Activated CD4-positive, alpha-beta T cell treated with anti-CD3 and anti-CD28 coated beads, Interleukin-2, amount 10 ng/mL, durations not matched to agents 24 days and 14 days (primary cell): ENCODE measurements around the gene MYL6. TPM values are rescaled to one million over a fixed set of nuclear protein-coding genes. Genes with fewer than 3 reads are reported as not detected.
"Not testable (repeated sequence)": the region's sequence is repeated elsewhere in the genome, so short reads cannot be mapped to it uniquely, and the experiment has no call there.

Experiments used
- DNase-seq: peaks from one replicate; pipeline ENCODE4 v3.0.0; 2022
- H3K27ac Mint-ChIP-seq: one replicate; pipeline ENCODE4 v1.8.0; 2022; ENCODE audit warnings: mild to moderate bottlenecking, mixed read lengths
- H3K27me3 Mint-ChIP-seq: one replicate; pipeline ENCODE4 v1.8.0; 2022; ENCODE audit warnings: mixed read lengths
- H3K36me3 Mint-ChIP-seq: one replicate; pipeline ENCODE4 v1.8.0; 2022; ENCODE audit warnings: low read depth, mild to moderate bottlenecking, mixed read lengths
- H3K4me1 Mint-ChIP-seq: one replicate; pipeline ENCODE4 v1.8.0; 2021; ENCODE audit warnings: mixed read lengths
- H3K4me3 Mint-ChIP-seq: one replicate; pipeline ENCODE4 v1.8.0; 2022; ENCODE audit warnings: mild to moderate bottlenecking, moderate library complexity, mixed read lengths
- H3K9me3 Mint-ChIP-seq: one replicate; pipeline ENCODE4 v1.8.0; 2021; ENCODE audit warnings: mixed read lengths
- intact Hi-C: fragments of 100-400 bp; cut with micrococcal nuclease; formaldehyde crosslinking; loops from one replicate; pipeline ENCODE4 v1.15.1; 2023
- total RNA-seq: library from RNA; stranded (reverse); gene quantifications from 2 replicates; pipeline ENCODE4 v1.2.3, GENCODE V29; 2022

The MYL6 gene
- total RNA-seq, 1 donor from 2014 or later: 717 TPM

GRCh38 chr12:56169229-56169759 is 11.1 kb downstream of the MYL6 start:
- Mint-ChIP-seq H3K4me1 (peaks cover 5% of the 10 kb centered on the region), H3K36me3 (peaks cover 77% of the 10 kb centered on the region), H3K4me3 (no peak overlapping the region), H3K27me3 (no peaks in the 10 kb centered on the region), H3K27ac (no peak overlapping the region), H3K9me3 (no peaks in the 10 kb centered on the region)
- intact Hi-C loops: no loop called here
- DNase-seq: no peak

DNA sequence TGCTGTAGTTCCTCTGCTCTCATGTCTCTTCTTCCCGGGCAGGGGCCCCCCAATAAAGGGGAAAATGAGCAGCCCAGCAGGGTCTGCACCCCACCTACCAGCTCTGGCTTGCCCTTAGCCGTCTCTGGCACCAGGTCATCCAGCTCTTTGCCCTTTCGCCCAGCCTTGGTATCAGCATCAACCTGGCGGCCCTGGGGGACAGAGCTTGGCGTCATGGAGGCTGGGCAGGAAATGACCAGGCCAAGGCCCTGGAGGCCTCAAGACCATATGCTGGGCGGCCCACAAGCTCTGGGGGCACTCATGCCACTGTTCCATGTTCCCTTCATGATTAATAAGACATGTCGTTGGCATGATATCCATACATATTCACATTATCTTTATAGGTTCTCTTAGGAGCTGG is 14.7 kb downstream of the MYL6 start:
- no peak overlapping the region for H3K27ac Mint-ChIP-seq

DNA sequence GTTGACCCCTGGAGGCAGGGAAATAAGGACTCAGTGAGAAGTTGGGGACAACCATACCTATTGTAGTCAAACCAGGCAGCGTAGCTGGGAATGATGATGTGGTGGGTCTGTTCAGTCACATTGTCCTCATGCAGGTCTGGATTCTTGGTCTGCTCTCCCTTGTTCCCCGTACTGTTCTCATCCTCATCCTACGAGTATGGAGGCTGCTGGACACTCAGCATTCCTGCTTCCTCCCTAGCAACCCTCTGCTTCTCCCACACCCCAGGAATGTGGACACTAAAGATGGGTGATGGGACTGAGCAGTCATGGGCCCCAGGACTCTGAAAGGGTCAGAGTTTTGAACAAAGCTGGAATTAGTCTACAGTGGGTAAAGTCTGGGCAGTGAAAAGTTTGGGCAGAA is 20.2 kb downstream of the MYL6 start:
- intact Hi-C loops: no loop called here
- peaks cover 3% of the 10 kb centered on the region for H3K4me1 Mint-ChIP-seq
- H3K4me3 Mint-ChIP-seq: no peak overlapping the region
- no peak overlapping the region for H3K27ac Mint-ChIP-seq
- no peak for DNase-seq
- H3K9me3 Mint-ChIP-seq: no peaks in the 10 kb centered on the region
- H3K36me3 Mint-ChIP-seq: peaks cover 65% of the 10 kb centered on the region
- no peaks in the 10 kb centered on the region for H3K27me3 Mint-ChIP-seq

More for the DNA sequence above, 14.7 kb downstream of the MYL6 start:
- H3K9me3 Mint-ChIP-seq: no peaks in the 10 kb centered on the region
- peaks cover 77% of the 10 kb centered on the region for H3K36me3 Mint-ChIP-seq
- DNase-seq: no peak
- H3K4me1 Mint-ChIP-seq: peaks cover 5% of the 10 kb centered on the region
- intact Hi-C loops: no loop called here
- H3K4me3 Mint-ChIP-seq: no peak overlapping the region
- H3K27me3 Mint-ChIP-seq: no peaks in the 10 kb centered on the region

DNA sequence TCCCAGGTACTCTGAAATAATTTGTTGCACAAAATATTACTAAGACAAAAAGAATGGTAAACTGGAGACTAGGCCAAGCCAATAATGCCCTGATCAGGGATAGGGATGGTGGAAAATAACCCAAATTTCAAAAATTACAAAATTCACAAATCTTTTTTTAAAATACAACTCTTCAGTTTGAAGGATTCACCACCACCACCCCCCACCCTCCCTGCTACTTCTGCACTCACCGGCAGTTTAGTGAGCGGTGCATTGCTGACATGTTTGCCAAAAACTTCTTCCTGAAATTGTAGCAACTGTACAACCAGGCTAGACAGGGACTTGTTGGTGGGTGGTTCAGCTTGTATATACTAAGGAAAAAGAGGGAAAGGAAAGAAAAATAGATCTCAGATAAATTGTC is 28.8 kb downstream of the MYL6 start:
- Mint-ChIP-seq H3K27ac (peak overlapping the region; percentile 67), H3K27me3 (no peaks in the 10 kb centered on the region), H3K4me3 (peak overlapping the region; percentile 97), H3K4me1 (peaks cover 32% of the 10 kb centered on the region), H3K36me3 (peaks cover 36% of the 10 kb centered on the region), H3K9me3 (no peaks in the 10 kb centered on the region)
- DNase-seq: no peak
- intact Hi-C loops: no loop called here

DNA sequence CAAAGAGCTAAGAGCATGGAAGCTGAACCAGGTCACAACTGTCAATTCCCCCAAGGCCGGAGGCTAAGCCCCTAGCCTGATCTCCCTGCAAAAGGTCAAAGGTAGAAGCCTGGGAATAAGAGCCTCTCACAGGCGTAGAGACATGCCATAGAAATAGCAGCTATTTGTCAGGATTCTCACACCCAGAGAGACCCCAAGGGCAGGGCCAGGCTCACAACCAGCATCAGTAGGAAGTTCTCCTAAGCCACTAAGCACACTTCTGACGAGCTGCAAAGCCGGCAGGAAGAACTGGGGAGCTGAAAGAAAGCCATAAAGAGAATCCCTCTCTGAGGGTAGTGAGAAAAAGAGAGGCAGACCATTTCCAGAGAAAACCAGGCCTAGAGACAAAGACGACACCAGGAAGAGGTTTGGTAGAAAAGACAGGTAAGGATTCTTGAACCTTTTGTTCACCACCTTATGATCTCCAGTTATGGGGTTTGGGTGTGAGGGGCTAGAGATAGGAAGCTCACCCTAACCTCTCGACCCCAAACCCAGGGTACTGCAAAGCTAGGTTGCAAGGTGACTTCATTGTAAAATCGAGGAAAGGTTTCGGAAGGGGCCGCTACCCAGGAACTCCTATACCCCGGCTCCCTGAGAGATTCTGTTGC is 30.1 kb downstream of the MYL6 start:
- Mint-ChIP-seq H3K4me3 (peak overlapping the region; percentile 97), H3K9me3 (no peaks in the 10 kb centered on the region), H3K27ac (peak overlapping the region; percentile 86), H3K36me3 (peaks cover 37% of the 10 kb centered on the region), H3K4me1 (peaks cover 39% of the 10 kb centered on the region), H3K27me3 (no peaks in the 10 kb centered on the region)
- DNase-seq: peak; percentile 70
- intact Hi-C loops: loop anchor here (2.0 kb wide), 2 partner anchors 27 to 35 kb away; partner anchors contain the start of gene MYL6B

- Mint-ChIP-seq H3K36me3 (peaks cover 35% of the 10 kb centered on the region), H3K27ac (peak overlapping the region; percentile 86), H3K4me1 (peaks cover 42% of the 10 kb centered on the region), H3K27me3 (no peaks in the 10 kb centered on the region), H3K4me3 (peak overlapping the region; percentile 97), H3K9me3 (no peaks in the 10 kb centered on the region)
- intact Hi-C loops: loop anchor here (1.0 to 2.0 kb wide), 5 partner anchors 28 to 280 kb away; partner anchors contain the start of genes CS, MYL6B and SPRYD4
- DNase-seq: peak; percentile 75
These were observed 30.6 kb downstream of the MYL6 start for GRCh38 chr12:56188778-56189098.

GRCh38 chr12:56189099-56189917 is 31.1 kb downstream of the MYL6 start, which contains the start of gene SMARCC2:
Gene SMARCC2 (minus strand): TSS chr12:56189483. CDS start chr12:56189461, 22 bp downstream.
- H3K4me1 Mint-ChIP-seq: peaks cover 42% of the 10 kb centered on the region

DNA sequence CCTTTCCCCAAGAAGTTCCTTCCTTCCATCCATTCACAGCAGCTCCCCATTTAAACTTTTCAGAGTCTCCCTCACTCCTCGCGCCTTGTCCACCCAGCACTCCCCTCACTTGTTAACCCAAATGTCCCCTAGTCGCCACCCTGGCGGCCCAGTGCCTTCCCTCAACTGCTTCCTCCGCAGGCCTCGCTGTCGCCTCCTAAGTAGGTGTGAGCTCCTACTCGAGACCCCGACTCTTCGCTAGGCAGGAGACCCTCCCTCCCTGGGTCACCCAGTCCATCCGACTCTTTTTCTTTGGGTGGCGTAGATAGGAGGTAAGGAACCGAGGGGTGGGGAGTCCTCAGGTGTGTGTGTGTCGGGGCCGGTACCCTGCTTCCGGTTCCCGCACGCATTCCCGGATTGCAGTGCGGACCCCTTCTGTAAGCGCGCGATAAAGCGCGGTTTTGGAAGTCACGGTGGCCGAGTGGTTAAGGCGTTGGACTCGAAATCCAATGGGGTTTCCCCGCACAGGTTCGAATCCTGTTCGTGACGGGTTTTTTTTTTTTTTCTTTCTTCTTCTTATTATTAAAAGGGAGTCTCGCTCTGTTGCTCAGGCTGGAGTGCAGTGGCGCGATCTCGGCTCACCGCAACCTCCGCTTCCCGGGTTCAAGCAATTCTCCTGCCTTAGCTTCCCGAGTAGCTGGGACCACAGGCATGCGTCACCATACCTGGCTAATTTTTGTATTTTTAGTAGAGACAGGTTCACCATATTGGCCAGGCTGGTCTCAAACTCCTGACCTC is 31.9 kb downstream of the MYL6 start:
- peak; percentile 95 for DNase-seq
- Mint-ChIP-seq H3K27me3 (no peaks in the 10 kb centered on the region), H3K4me1 (peaks cover 42% of the 10 kb centered on the region), H3K27ac (peak overlapping the region; percentile 95), H3K9me3 (no peaks in the 10 kb centered on the region), H3K36me3 (peaks cover 22% of the 10 kb centered on the region), H3K4me3 (peak overlapping the region; percentile 97)
- intact Hi-C loops: loop anchor here (1.0 to 2.0 kb wide), 6 partner anchors 29 to 278 kb away; partner anchors contain the start of genes CS, MYL6B and SPRYD4

More at GRCh38 chr12:56189099-56189917, 31.1 kb downstream of the MYL6 start, which contains the start of gene SMARCC2:
- no peaks in the 10 kb centered on the region for H3K27me3 Mint-ChIP-seq
- peak within 1 kb of the TSS; percentile 95 for H3K27ac Mint-ChIP-seq
- no peaks in the 10 kb centered on the region for H3K9me3 Mint-ChIP-seq
- intact Hi-C loops: loop anchor here (1.0 to 2.0 kb wide), 5 partner anchors 29 to 279 kb away; partner anchors contain the start of genes CS, MYL6B and SPRYD4
- peak; percentile 96 for DNase-seq
- H3K36me3 Mint-ChIP-seq: peaks cover 30% of the 10 kb centered on the region
- peak within 1 kb of the TSS; percentile 97 for H3K4me3 Mint-ChIP-seq

DNA sequence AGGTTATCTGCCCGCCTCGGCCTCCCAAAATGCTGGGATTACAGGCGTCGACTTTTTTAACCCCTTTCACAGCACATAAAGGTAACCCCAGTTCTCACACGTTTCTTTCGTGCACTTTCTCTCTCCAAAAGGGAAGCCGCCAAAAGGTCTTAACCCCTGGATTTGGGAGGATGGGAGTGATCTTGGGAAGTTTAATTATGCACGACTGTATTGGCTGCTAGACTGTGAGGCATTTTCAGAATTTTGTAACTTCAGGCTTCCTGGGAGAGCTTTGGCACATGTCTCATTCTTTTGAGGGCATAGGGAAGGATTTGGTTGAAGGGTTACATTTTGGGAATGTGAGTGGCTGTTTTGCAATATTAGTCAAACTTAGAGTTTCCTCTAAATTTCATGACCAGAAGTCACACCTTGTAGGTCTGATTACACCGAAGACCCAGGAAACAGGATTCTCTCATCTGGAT is 32.6 kb downstream of the MYL6 start:
- Mint-ChIP-seq H3K36me3 (peaks cover 19% of the 10 kb centered on the region), H3K4me1 (peaks cover 42% of the 10 kb centered on the region), H3K27ac (peak overlapping the region; percentile 95), H3K4me3 (peak overlapping the region; percentile 97), H3K27me3 (no peaks in the 10 kb centered on the region), H3K9me3 (no peaks in the 10 kb centered on the region)
- intact Hi-C loops: loop anchor here (1.0 kb wide), 1 partner anchor 64 kb away; no protein-coding TSS in a partner anchor
- DNase-seq: no peak

DNA sequence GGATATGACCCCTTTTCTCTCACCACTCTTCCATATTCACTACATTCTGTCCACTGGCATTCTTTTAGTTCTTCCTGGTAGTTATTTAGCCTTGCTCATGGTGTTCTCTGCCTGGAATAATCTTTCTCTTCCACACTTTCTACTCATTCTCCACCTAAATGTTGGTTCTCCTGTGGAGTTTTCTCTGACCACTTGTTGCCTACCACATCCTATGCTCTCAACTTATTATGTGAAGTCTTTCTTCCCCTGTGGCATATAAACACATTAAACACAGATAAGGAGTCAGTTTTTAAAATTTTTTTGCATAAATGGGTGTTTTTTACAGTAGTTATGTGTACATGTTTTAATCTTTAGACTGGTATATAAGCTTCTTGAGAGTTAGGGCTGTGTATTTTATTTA is 34.4 kb downstream of the MYL6 start:
- DNase-seq: no peak
- no peak overlapping the region for H3K4me3 Mint-ChIP-seq
- no peaks in the 10 kb centered on the region for H3K27me3 Mint-ChIP-seq
- H3K9me3 Mint-ChIP-seq: no peaks in the 10 kb centered on the region
- H3K27ac Mint-ChIP-seq: no peak overlapping the region
- intact Hi-C loops: loop anchor here (2.0 kb wide), 1 partner anchor 272 kb away; no protein-coding TSS in a partner anchor
- H3K4me1 Mint-ChIP-seq: peaks cover 32% of the 10 kb centered on the region
- H3K36me3 Mint-ChIP-seq: peaks cover 8% of the 10 kb centered on the region

GRCh38 chr12:56193025-56193578 is 34.9 kb downstream of the MYL6 start:
- H3K4me1 Mint-ChIP-seq: peaks cover 26% of the 10 kb centered on the region
- H3K27me3 Mint-ChIP-seq: no peaks in the 10 kb centered on the region
- peak overlapping the region; percentile 60 for H3K27ac Mint-ChIP-seq
- H3K9me3 Mint-ChIP-seq: no peaks in the 10 kb centered on the region
- peaks cover 7% of the 10 kb centered on the region for H3K36me3 Mint-ChIP-seq
- H3K4me3 Mint-ChIP-seq: no peak overlapping the region
- intact Hi-C loops: loop anchor here (1.0 to 2.0 kb wide), 3 partner anchors 31 to 272 kb away; partner anchors contain the start of genes ANKRD52 and NABP2
- peak; percentile 94 for DNase-seq

- DNase-seq, H3K27me3 Mint-ChIP-seq, intact Hi-C loops, H3K4me3 Mint-ChIP-seq, H3K27ac Mint-ChIP-seq, H3K36me3 Mint-ChIP-seq, H3K9me3 Mint-ChIP-seq: not testable (repeated sequence)
- peaks cover 10% of the 10 kb centered on the region for H3K4me1 Mint-ChIP-seq
These were observed 38.8 kb downstream of the MYL6 start for GRCh38 chr12:56196818-56197550.
